HCT116 (cell line): Measurements from ENCODE around the gene TMEM35A. TPM values are rescaled to one million over a fixed set of nuclear protein-coding genes. Genes with fewer than 3 reads are reported as not detected.

Experiments used
- ATAC-seq: fragments of 200-7000 bp; cut with Tn5 transposase; 2 replicates; pipeline ENCODE4 v1.9.1; 2020; ENCODE audit warnings: mild to moderate bottlenecking, moderate library complexity
- BruUV-seq: library from RNA; stranded (reverse); fragments of 400-500 nt; replicated peaks from 2 replicates; lab custom pipeline; 2021; lab: Mats Ljungman, UMichigan
- CTCF ChIA-PET: fragments of 300-600 bp; sonication (Branson Sonifier 250); formaldehyde crosslinking; loops from one replicate; lab custom pipeline; 2021; ENCODE audit warnings: antibody characterized with exemption; lab: Charles Lee
- POLR2A ChIA-PET: fragments of 300-600, 350-600 bp; sonication (Branson Sonifier 250); formaldehyde crosslinking; loops from one replicate; lab custom pipeline; 2021; ENCODE audit warnings: antibody characterized with exemption; lab: Charles Lee
- RAD21 ChIA-PET, 2 experiments: fragments of 300-600 bp; sonication (Branson Sonifier 250); formaldehyde crosslinking; loops; one replicate each; lab custom pipeline; 2023; ENCODE audit warnings: low total read pairs in 2 of 2; ENCODE audit not compliant: uncharacterized antibody in 2 of 2, unreplicated experiment in 2 of 2, low non-redundant PET in 1 of 2; lab: Charles Lee
- DNase-seq: peaks from one replicate; pipeline ENCODE4 v3.0.0-alpha.2; 2010; ENCODE audit warnings: low read depth, low spot score
- H2AFZ ChIP-seq: fragments of 200-600 bp; shearing (Covaris generic), sonication (generic); 2 replicates; pipeline ENCODE4 v1.6.1; 2017; ENCODE audit warnings: low read depth, mixed run types, mixed read lengths, antibody characterized with exemption, low read length; ENCODE audit not compliant: poor library complexity, severe bottlenecking
- H3K27ac ChIP-seq: 2 replicates; pipeline ENCODE4 v1.5.1; 2012; ENCODE audit warnings: low read depth, low read length
- H3K27me3 ChIP-seq: fragments of 200-600 bp; sonication (generic); 2 replicates; pipeline ENCODE4 v1.6.1; 2016; ENCODE audit warnings: mixed run types, low read length, mixed read lengths; ENCODE audit not compliant: insufficient read depth
- H3K36me3 ChIP-seq, 2 experiments: fragments of 200-500 bp in 1 of 2; fragments of 200-600 bp in 1 of 2; sonication (Bioruptor generic) in 1 of 2; sonication (generic) in 1 of 2; 2 replicates each; pipeline versions ENCODE4 v1.5.1 to v1.6.1; 2014 to 2016; ENCODE audit warnings: low read length in 2 of 2, inconsistent platforms in 1 of 2, mixed read lengths in 1 of 2, mixed run types in 1 of 2; ENCODE audit not compliant: insufficient read depth in 2 of 2, control insufficient read depth in 1 of 2
- H3K4me1 ChIP-seq, 2 experiments: fragments of 200-600 bp in 1 of 2; sonication (generic) in 1 of 2; 2 replicates each; pipeline versions ENCODE4 v1.5.1 to v1.6.1; 2012 to 2017; ENCODE audit warnings: low read length in 2 of 2, inconsistent platforms in 1 of 2, mild to moderate bottlenecking in 1 of 2, mixed read lengths in 1 of 2, mixed run types in 1 of 2, moderate library complexity in 1 of 2; ENCODE audit not compliant: insufficient read depth in 2 of 2, control insufficient read depth in 1 of 2
- H3K4me2 ChIP-seq: fragments of 200-600 bp; sonication (generic); 2 replicates; pipeline ENCODE4 v1.6.1; 2017; ENCODE audit warnings: mixed run types, low read length, mixed read lengths
- H3K4me3 ChIP-seq, 2 experiments: fragments of 200-600 bp in 1 of 2; sonication (generic) in 1 of 2; replicated peaks in 1 of 2; 2 replicates each; pipeline ENCODE4 v1.5.1; 2011 to 2016; ENCODE audit warnings: low read length in 2 of 2, control low read depth in 1 of 2, low read depth in 1 of 2, mild to moderate bottlenecking in 1 of 2, mixed read lengths in 1 of 2, mixed run types in 1 of 2
- H3K79me2 ChIP-seq: fragments of 200-600 bp; sonication (generic); 2 replicates; pipeline ENCODE4 v1.6.1; 2017; ENCODE audit warnings: mild to moderate bottlenecking, mixed run types, low read length, moderate library complexity, mixed read lengths; ENCODE audit not compliant: insufficient read depth
- H3K9ac ChIP-seq: fragments of 200-600 bp; sonication (generic); 2 replicates; pipeline ENCODE4 v1.6.1; 2016; ENCODE audit warnings: low read length, mixed read lengths
- H3K9me2 ChIP-seq: fragments of 200-600 bp; sonication (generic), shearing (Covaris generic); 2 replicates; pipeline ENCODE4 v1.6.1; 2017; ENCODE audit warnings: mixed run types, mild to moderate bottlenecking, moderate library complexity; ENCODE audit not compliant: insufficient read depth
- H3K9me3 ChIP-seq, 2 experiments: fragments of 200-500 bp in 1 of 2; fragments of 200-600 bp in 1 of 2; sonication (Bioruptor generic) in 1 of 2; sonication (generic) in 1 of 2; 2 replicates each; pipeline ENCODE4 v1.6.1; 2014 to 2017; ENCODE audit warnings: low read length in 2 of 2, mixed read lengths in 2 of 2, inconsistent platforms in 1 of 2, low read depth in 1 of 2, mild to moderate bottlenecking in 1 of 2, mixed run types in 1 of 2, moderate library complexity in 1 of 2; ENCODE audit not compliant: control insufficient read depth in 1 of 2, insufficient read depth in 1 of 2
- H4K20me1 ChIP-seq: fragments of 200-600 bp; sonication (generic), shearing (Covaris generic); 2 replicates; pipeline ENCODE4 v1.6.1; 2017; ENCODE audit warnings: mixed run types, mild to moderate bottlenecking, moderate library complexity; ENCODE audit not compliant: insufficient read depth
- ATF3 ChIP-seq: IDR thresholded peaks from 2 replicates; pipeline ENCODE4 v1.6.1; 2012
- CBX3 ChIP-seq: IDR thresholded peaks from 2 replicates; pipeline ENCODE4 v1.6.1; 2012; ENCODE audit warnings: low read depth
- CEBPB ChIP-seq: IDR thresholded peaks from 2 replicates; pipeline ENCODE4 v1.6.1; 2012; ENCODE audit warnings: low read depth
- EGR1 ChIP-seq: IDR thresholded peaks from 2 replicates; pipeline ENCODE4 v1.6.1; 2012; ENCODE audit warnings: low read depth
- EZH2 ChIP-seq: fragments of 200-600 bp; sonication (generic); IDR thresholded peaks from 2 replicates; pipeline ENCODE4 v1.6.1; 2017; ENCODE audit warnings: antibody characterized with exemption, mixed run types
- EZH2phosphoT487 ChIP-seq: fragments of 200-600 bp; IDR thresholded peaks from 2 replicates; pipeline ENCODE4 v1.6.1; 2018; ENCODE audit warnings: antibody characterized with exemption, borderline replicate concordance
- JUND ChIP-seq: IDR thresholded peaks from 2 replicates; pipeline ENCODE4 v1.6.1; 2012
- MAX ChIP-seq: IDR thresholded peaks from 2 replicates; pipeline ENCODE4 v1.6.1; 2012
- REST ChIP-seq: IDR thresholded peaks from 2 replicates; pipeline ENCODE4 v1.6.1; 2012; ENCODE audit warnings: low read depth
- SIN3A ChIP-seq: IDR thresholded peaks from 2 replicates; pipeline ENCODE4 v1.6.1; 2012; ENCODE audit warnings: low read depth
- SP1 ChIP-seq: IDR thresholded peaks from 2 replicates; pipeline ENCODE4 v1.6.1; 2012; ENCODE audit warnings: low read depth
- ZBTB33 ChIP-seq: IDR thresholded peaks from 2 replicates; pipeline ENCODE4 v1.6.1; 2011; ENCODE audit warnings: mild to moderate bottlenecking, low read length, moderate library complexity; ENCODE audit not compliant: insufficient replicate concordance; ENCODE audit errors: extremely low read depth
- ZNF274 ChIP-seq: fragments of 200-500 bp; sonication (Bioruptor generic); IDR thresholded peaks from 2 replicates; pipeline ENCODE4 v1.6.1; 2014; ENCODE audit warnings: mild to moderate bottlenecking, low read depth, low read length, inconsistent platforms
- intact Hi-C: fragments of 100-400 bp; cut with micrococcal nuclease; formaldehyde crosslinking; loops from 2 replicates; pipeline ENCODE4 v1.10.0; 2022
- total RNA-seq: library from RNA; stranded (reverse); gene quantifications from one replicate; pipeline ENCODE4 v1.2.1, GENCODE V29; 2021; ENCODE audit not compliant: unreplicated experiment

TMEM35A gene
- total RNA-seq, 1 experiment from 2014 or later: not detected

- no peak for DNase-seq
- Histone ChIP-seq H3K4me2 (no peak overlapping the region), H3K79me2 (no peaks in the 10 kb centered on the region), H3K27me3 (no peaks in the 10 kb centered on the region), H3K4me3 (no peak overlapping the region), H3K9ac (no peak overlapping the region), H3K9me3 (no peaks in the 10 kb centered on the region), H3K9me2 (no peaks in the 10 kb centered on the region), H3K27ac (no peak overlapping the region), H3K4me1 (no peaks in the 10 kb centered on the region), H3K36me3 (no peaks in the 10 kb centered on the region), H2AFZ (no peak overlapping the region), H4K20me1 (no peaks in the 10 kb centered on the region)
- ChIA-PET RAD21 (no interaction called here), CTCF (no interaction called here), POLR2A (no interaction called here)
- no TSS peak for BruUV-seq
- intact Hi-C loops: no loop called here
- no peak for ATAC-seq
- TF ChIP-seq EGR1: no peak
- TF ChIP-seq CBX3: no peak
- no peak for TF ChIP-seq EZH2
- no peak for TF ChIP-seq CEBPB
- TF ChIP-seq SP1: no peak
- no peak for TF ChIP-seq JUND
- TF ChIP-seq ATF3: no peak
- TF ChIP-seq REST: no peak
- no peak for TF ChIP-seq MAX
- no peak for TF ChIP-seq ZNF274
- no peak for TF ChIP-seq ZBTB33
- TF ChIP-seq EZH2phosphoT487: no peak
- TF ChIP-seq SIN3A: no peak
These were observed 7.1 kb upstream of the TMEM35A start for GRCh38 chrX:101071582-101071981.
